MM.1S (cell line): ENCODE results near the gene KLC4.

Experiments used
- EZH2phosphoT487 ChIP-seq: fragments of 300-600 bp; sonication (generic); IDR thresholded peaks from 2 replicates; pipeline ENCODE4 v1.6.1; 2018; ENCODE audit warnings: antibody characterized with exemption, low read length
- TF ChIP-seq, protein P1 (sequence below): fragments of 300-600 bp; sonication (generic); IDR thresholded peaks from 2 replicates; pipeline ENCODE4 v1.5.1; 2016; ENCODE audit warnings: antibody characterized with exemption, low read length, mixed read lengths

DNA sequence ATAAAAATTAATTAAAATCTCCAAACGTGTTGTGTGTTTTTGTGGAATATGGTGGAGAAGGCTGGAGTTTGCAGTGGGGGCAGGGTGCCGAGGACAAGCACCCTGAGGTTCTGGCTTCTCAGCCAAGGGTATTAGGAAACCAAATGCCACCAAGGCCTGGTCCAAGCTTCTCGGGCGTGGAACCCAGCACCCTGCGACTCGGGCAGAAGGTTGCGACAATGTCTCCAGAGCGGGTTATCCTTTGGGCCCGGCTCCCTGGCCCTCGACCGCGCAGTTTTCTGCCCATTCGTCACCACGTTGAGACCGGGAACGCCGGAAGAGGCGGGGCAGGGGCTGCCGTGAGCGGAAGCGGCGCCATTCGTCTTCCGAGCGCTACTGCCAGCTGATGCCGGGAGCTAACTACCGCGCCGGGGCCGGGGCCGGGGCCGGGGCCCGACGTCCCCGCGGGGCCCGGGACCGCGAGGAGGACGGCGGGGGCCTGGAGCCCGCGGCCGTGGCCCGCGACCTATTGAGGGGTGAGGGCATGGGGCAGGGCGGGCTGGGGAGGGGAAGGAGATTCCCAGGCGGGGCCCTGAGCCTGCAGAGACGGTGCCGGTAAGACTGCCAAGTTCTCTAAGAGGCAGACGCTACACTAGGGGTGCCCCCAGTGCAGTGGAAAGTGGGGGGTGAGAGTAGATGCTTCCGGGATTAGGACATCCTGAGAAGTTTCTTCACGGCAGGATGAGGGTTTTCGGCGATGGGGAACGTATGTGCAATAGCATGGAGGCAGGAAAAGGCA, 38.0 kb upstream of the KLC4 start, which contains the start of gene RRP36:
- TF ChIP-seq, protein P1, sequence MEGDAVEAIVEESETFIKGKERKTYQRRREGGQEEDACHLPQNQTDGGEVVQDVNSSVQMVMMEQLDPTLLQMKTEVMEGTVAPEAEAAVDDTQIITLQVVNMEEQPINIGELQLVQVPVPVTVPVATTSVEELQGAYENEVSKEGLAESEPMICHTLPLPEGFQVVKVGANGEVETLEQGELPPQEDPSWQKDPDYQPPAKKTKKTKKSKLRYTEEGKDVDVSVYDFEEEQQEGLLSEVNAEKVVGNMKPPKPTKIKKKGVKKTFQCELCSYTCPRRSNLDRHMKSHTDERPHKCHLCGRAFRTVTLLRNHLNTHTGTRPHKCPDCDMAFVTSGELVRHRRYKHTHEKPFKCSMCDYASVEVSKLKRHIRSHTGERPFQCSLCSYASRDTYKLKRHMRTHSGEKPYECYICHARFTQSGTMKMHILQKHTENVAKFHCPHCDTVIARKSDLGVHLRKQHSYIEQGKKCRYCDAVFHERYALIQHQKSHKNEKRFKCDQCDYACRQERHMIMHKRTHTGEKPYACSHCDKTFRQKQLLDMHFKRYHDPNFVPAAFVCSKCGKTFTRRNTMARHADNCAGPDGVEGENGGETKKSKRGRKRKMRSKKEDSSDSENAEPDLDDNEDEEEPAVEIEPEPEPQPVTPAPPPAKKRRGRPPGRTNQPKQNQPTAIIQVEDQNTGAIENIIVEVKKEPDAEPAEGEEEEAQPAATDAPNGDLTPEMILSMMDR = no peak
- no peak for TF ChIP-seq EZH2phosphoT487
